Measurements from ENCODE around the gene EMP1.

The EMP1 gene

GRCh38 chr12:13173012-13173932 is 23.3 kb upstream of the EMP1 start:
- DNase-seq, result no peak

DNA sequence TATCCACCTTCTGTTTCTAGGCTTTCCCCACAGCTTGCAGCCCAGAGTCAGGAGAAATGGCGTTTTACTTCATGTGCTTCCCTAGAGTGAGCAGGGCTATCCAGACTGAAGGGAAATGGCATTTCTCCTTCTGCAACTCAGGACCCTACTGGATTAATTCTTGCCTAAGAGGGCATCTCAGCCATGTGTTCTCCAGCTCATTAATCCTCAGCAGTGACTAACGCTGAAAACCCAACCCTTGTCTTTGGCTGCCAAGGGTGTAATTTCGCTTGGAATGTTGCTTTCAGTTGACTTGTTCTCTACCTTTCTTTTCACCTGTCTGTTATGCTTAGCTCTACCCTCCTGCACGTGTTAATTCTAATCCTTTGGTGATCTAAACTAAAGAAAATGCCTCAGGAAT is 21.0 kb upstream of the EMP1 start:
- no peak for DNase-seq

DNA sequence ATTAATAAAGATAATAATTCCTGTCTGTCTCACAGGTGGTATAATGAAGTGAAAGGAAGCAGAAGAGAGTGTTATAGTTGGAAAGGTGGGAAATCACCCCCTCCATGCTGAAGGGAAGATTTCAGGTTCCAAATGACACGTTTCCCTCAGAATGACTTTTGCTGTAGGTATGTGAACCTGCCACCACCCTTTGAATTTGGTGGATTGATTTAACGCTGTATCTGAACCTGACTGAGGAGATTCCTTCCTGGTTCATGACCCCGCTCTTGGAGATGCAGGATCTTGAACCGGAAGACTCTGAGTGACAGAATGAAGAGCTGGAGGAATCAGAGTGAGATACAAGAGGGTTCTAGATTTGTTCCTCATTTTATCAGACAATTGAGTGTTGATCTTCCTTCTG is 20.3 kb upstream of the EMP1 start:
- no peak for DNase-seq

- DNase-seq, result no peak
Observed at GRCh38 chr12:13177373-13177772, 19.2 kb upstream of the EMP1 start.

- no peak for DNase-seq
Observed at GRCh38 chr12:13177906-13178305, 18.6 kb upstream of the EMP1 start.

GRCh38 chr12:13178568-13179210 is 17.8 kb upstream of the EMP1 start:
- no peak for DNase-seq

DNA sequence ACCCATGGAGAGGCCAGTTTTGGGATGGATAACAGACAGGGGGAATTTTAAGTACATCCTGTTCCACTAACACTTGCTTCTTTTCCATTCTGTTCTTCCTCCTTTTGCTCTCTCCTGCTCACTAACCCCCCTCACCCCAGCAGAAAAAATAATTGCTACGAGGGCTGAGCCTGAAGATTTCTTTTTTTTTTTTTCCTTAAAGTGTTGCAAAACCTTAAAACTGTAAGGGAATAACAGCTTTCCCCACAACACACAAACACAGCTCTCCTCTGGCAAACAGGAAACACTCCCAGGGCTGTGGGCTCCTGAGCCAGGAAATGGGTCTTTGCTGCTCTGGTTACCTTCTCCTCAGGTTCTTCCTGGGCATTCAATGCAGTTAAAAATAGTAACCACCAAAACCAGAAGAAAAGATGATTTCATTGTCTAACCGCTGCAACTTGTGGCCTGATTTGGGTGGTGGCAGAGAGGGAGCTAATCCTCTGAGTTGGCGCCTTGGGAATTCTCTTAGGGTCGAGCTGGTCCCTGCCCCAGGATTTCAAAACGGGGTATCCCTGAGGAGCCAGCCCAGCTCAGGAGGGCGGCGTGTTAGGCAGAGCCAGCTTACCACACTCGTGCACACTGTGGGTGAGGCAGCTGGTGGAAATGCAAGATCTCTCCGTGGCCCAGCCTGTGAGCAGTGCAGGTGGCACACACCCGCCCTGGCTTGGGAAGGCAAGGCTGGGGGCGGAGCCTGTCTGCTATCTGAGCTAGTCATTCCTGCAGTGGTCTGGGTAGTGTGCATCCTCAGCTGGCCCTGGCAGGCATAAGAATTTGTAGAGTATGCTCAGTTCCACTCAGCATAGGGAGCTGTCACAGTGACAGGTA is 17.1 kb upstream of the EMP1 start:
- DNase-seq, result no peak

DNA sequence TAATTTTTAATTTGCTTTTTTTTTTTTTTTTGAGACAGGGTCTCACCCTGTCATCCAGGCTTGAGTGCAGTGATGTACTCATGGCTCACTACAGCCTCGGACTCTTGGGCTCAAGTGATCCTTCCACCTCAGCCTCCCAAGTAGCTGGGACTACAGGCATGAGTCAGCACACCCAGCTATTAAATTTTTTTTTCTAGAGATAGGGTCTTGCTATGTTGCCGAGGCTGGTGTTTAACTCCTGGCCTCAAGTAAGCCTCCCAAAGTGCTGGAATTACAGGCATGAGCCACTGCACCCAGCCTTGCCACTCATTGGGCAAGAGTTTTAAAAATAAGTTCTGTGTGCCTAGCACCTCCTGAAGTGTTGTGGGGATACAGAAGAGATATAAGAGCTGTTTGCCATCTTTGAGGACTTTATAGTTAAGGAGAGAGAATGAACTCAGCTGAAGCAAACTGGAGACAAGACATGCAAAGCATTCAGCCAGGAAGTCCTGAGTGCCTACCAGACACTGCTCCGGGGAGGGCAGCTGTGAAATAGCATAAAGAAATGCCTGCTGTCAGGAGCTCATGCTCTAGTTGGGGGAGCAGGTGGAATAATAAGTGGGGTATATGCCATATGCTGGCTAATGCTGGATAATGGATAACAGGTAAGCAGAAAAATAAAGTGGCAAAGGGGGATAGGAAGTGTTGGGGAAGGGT is 15.0 kb upstream of the EMP1 start:
- no peak for DNase-seq

GRCh38 chr12:13182881-13183280 is 13.6 kb upstream of the EMP1 start:
- DNase-seq, result no peak

DNA sequence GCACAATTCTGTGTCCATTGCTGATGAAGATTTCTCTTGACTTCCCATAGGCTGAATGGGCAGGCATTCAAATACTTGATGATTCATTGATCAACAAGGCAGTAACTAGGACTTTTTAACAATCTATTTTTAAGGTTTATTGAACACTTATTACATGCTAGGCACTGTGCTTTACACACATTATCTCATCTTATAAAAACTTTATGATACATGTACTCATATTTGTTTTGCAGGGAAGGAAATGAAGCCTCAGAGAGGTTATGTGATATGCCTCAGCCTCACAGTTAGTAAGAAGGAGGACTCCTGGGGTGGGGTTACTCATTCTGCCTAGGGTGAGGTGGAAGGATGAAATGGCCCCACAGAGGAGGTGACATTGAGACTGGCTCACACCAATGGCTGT is 12.9 kb upstream of the EMP1 start:
- DNase-seq, result no peak

DNA sequence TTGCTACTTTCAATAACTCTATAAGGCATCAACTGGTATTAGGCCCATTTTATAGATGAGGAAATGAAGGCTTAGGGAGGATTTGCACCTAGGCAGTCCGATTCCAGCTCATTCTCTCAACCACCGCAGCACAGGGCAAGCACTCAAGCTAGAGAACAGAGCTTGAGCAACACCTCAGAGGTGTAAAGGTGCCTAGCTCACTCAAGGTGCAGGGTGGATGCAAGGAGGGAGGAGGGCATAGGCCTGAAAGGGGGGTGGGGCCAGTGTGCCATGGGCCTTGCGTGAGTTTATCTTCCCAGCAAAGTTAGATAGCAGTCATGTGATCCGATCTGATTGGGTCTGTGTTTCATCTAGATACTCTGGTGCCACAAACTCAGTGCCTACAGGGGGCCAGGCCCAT is 10.2 kb upstream of the EMP1 start:
- DNase-seq, result no peak

- DNase-seq, result no peak
Observed at GRCh38 chr12:13187399-13187798, 9.1 kb upstream of the EMP1 start.

GRCh38 chr12:13189264-13189663 is 7.3 kb upstream of the EMP1 start:
- no peak for DNase-seq

DNA sequence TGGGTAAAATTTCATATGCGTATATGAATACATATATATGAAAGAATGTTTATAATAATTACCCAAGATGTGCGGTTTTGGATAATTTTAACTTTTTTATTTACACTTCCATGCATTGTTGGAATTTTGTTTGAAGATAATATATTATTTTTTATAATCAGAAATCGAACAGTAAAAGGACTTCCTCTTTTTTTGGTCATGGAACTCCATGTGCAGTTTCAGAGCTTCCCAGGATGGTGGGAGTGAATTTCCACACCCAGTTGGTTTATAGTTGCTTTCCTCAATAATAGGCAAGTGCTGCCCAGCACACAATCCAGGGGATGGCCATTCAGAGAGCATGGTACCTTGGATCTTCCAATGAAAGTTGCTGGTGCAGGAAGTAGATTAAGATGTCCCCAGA is 6.3 kb upstream of the EMP1 start:
- no peak for DNase-seq

- DNase-seq, result no peak
Observed at GRCh38 chr12:13192719-13193118, 3.8 kb upstream of the EMP1 start.

DNA sequence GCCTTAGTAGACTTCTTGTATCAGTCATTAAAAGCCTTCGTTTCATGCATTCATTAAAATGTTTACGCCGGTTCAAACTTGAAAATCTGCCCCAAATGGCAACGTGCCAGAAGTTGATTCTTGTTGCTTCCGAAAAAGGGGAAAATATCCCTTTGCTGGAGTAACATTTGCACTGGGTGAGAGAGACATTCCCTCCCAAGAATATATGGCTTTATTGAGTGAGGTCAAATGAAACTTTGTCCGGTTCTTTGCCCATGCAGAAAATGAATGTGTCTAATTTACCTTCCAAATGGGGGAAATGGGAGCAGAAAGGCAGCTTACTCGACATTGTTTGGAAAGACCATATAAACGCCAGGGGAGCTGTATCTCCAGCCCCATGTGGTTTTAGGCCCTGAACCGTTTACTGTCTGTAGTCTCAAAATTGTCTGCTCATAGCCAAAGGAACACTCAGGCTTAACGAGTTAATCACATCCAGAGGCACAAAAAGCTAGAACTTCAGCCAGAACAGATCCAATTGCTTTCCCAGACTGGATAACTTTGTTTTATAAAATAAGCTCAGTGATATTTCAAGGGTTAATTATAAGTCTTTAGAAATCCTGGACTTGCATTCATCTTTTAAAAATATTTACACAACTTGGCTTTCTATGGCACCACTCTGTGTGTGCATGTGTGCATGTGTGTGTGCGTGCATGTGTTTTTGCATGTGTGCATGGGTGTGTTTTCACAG is 2.9 kb upstream of the EMP1 start:
- DNase-seq, result no peak

DNA sequence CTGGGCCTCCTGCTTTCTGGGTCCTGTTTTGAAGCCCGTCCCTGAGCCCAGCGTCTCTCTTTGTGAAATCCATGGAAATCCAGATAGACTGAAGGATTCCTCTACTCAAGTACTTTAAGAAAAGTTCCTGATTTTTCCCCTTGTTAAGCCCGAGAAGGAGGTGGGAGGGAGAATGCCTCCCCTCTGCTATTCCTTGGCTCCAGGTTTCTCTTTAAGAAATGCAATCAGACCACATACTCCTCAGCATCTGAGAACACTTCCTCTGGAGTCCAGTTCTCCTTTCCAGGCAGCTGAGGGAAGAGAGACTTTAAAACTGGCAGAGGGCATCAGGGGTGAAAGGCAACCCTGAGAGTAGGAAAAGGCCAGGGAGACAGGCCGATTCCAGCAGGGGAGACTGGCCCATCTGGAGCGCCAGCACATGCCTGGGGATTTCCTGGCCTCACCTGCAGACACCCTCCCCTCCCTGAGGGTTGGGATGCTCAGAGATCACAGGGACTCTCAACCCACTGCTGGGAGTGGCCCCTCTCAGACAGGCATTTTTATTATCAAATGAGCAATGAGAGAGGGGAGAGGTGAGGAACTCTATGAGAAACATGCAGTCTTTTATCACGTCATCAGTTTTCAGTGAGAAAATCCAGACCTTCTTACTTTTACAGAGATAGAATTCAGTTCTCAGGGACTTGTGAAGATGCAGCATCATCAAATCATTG is 2.0 kb upstream of the EMP1 start:
- DNase-seq, result no peak

GRCh38 chr12:13195250-13195649 is 1.3 kb upstream of the EMP1 start:
- DNase-seq, result no peak

- no peak for DNase-seq
Observed at GRCh38 chr12:13195785-13196129, 769 bp upstream of the EMP1 start.

DNA sequence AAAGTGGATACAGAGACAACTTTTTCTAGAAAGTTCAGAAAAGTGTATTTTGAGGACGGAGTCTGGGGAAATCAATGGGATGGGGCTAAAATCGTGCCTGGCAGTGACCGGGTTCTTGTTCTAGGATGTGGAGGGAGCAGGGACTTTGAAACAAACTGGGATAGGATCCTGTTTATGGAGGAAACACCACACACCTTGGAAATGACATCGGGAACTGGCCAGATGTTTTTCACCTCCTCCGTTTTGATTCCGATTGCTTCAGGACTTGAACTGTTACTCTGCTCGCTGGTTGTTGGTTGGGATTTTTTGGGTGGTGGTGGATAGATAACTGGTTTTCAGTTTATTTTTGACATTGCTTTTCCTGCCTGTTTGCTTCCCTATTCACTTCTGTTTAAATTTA is 506 bp downstream of the EMP1 start:
- no peak for DNase-seq

- DNase-seq, result no peak
Observed at GRCh38 chr12:13197526-13198143, 1.1 kb downstream of the EMP1 start.

All from DMS79 treated with DMSO at 0.1 percent for 48 hours (cell line).